ENCODE data around the gene NFATC1. TPM values are rescaled to one million over a fixed set of nuclear protein-coding genes. Genes with fewer than 3 reads are reported as not detected.

NFATC1 gene
- total RNA-seq, 1 donor from 2014 or later, result 5.6 TPM

DNA sequence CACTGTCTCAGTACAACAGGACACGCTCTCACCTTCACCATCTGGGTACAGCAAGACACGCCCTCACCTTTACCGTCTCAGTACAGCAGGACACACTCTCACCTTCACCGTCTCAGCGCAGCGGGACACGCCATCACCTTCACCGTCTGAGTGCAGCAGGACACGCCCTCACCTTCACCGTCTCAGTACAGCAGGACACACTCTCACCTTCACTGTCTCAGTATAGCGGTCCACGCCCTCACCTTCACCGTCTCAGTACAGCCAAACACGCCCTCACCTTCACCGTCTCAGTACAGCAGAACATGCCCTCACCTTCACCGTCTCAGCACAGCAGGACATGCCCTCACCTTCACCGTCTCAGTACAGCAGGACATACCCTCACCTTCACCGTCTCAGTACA lies 174.0 kb downstream of the NFATC1 start:
- Mint-ChIP-seq H3K36me3 (ENCODE audit: insufficient read depth) (no peaks in the 10 kb centered on the region), H3K27ac (peak overlapping the region; percentile 8), H3K4me1 (ENCODE audit: low read depth) (peaks cover 9% of the 10 kb centered on the region), H3K9me3 (ENCODE audit: low read depth) (peaks cover 5% of the 10 kb centered on the region), H3K4me3 (ENCODE audit: low read depth) (no peak overlapping the region), H3K27me3 (peaks cover 14% of the 10 kb centered on the region)
- TF ChIP-seq, protein P1, sequence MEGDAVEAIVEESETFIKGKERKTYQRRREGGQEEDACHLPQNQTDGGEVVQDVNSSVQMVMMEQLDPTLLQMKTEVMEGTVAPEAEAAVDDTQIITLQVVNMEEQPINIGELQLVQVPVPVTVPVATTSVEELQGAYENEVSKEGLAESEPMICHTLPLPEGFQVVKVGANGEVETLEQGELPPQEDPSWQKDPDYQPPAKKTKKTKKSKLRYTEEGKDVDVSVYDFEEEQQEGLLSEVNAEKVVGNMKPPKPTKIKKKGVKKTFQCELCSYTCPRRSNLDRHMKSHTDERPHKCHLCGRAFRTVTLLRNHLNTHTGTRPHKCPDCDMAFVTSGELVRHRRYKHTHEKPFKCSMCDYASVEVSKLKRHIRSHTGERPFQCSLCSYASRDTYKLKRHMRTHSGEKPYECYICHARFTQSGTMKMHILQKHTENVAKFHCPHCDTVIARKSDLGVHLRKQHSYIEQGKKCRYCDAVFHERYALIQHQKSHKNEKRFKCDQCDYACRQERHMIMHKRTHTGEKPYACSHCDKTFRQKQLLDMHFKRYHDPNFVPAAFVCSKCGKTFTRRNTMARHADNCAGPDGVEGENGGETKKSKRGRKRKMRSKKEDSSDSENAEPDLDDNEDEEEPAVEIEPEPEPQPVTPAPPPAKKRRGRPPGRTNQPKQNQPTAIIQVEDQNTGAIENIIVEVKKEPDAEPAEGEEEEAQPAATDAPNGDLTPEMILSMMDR (IDR thresholded peaks at IDR 0.05; ENCODE audit: unreplicated experiment), result no peak
- DNase-seq (ENCODE audit: low spot score, unreplicated experiment), result no peak

GRCh38 chr18:79570266-79571201 lies 174.8 kb downstream of the NFATC1 start:
- H3K4me1 Mint-ChIP-seq (ENCODE audit: low read depth), result peaks cover 9% of the 10 kb centered on the region
- H3K27me3 Mint-ChIP-seq, result peaks cover 14% of the 10 kb centered on the region
- TF ChIP-seq, protein P1 (IDR thresholded peaks at IDR 0.05; ENCODE audit: unreplicated experiment), result no peak
- no peak overlapping the region for H3K4me3 Mint-ChIP-seq (ENCODE audit: low read depth)
- no peaks in the 10 kb centered on the region for H3K36me3 Mint-ChIP-seq (ENCODE audit: insufficient read depth)
- no peak for DNase-seq (ENCODE audit: low spot score, unreplicated experiment)
- H3K27ac Mint-ChIP-seq, result no peak overlapping the region
- H3K9me3 Mint-ChIP-seq (ENCODE audit: low read depth), result peaks cover 5% of the 10 kb centered on the region

- Mint-ChIP-seq H3K27ac (no peak overlapping the region), H3K36me3 (ENCODE audit: insufficient read depth) (no peaks in the 10 kb centered on the region), H3K4me3 (ENCODE audit: low read depth) (no peak overlapping the region), H3K4me1 (ENCODE audit: low read depth) (peaks cover 9% of the 10 kb centered on the region), H3K9me3 (ENCODE audit: low read depth) (peaks cover 5% of the 10 kb centered on the region), H3K27me3 (peaks cover 13% of the 10 kb centered on the region)
- no peak for DNase-seq (ENCODE audit: low spot score, unreplicated experiment)
- TF ChIP-seq, protein P1 (IDR thresholded peaks at IDR 0.05; ENCODE audit: unreplicated experiment), result no peak
Observed at GRCh38 chr18:79571211-79572092, 175.7 kb downstream of the NFATC1 start.

- H3K4me1 Mint-ChIP-seq (ENCODE audit: low read depth), result peaks cover 9% of the 10 kb centered on the region
- H3K36me3 Mint-ChIP-seq (ENCODE audit: insufficient read depth), result no peaks in the 10 kb centered on the region
- H3K9me3 Mint-ChIP-seq (ENCODE audit: low read depth), result peaks cover 5% of the 10 kb centered on the region
- no peak overlapping the region for H3K4me3 Mint-ChIP-seq (ENCODE audit: low read depth)
- no peak for DNase-seq (ENCODE audit: low spot score, unreplicated experiment)
- H3K27ac Mint-ChIP-seq, result no peak overlapping the region
- TF ChIP-seq, protein P1 (IDR thresholded peaks at IDR 0.05; ENCODE audit: unreplicated experiment), result no peak
- H3K27me3 Mint-ChIP-seq, result peaks cover 10% of the 10 kb centered on the region
Observed at GRCh38 chr18:79572093-79572780, 176.5 kb downstream of the NFATC1 start.

Data from progenitor cell of endocrine pancreas (in vitro differentiated cells).